ENCODE measurements around the gene RITA1.

The RITA1 gene

GRCh38 chr12:113142173-113142885 lies 43.2 kb upstream of the RITA1 start:
- Histone ChIP-seq H3K27ac (ENCODE audit: low read depth, low read length) (peak overlapping the region; percentile 51), H3K4me3 (ENCODE audit: low read length) (peak overlapping the region; percentile 30), H3K79me2 (ENCODE audit: control insufficient read depth, low read length) (no peaks in the 10 kb centered on the region), H3K4me2 (ENCODE audit: low read length) (peak overlapping the region; percentile 57), H3K27me3 (ENCODE audit: control insufficient read depth, low read length) (no peaks in the 10 kb centered on the region), H3F3A (ENCODE audit: control insufficient read depth, insufficient read depth) (peaks cover 10% of the 10 kb centered on the region), H3K9me3 (ENCODE audit: control insufficient read depth, insufficient read depth, low read length) (no peaks in the 10 kb centered on the region), H3K4me1 (ENCODE audit: control insufficient read depth, low read length) (peaks cover 35% of the 10 kb centered on the region), H3K9me2 (replicated peaks; ENCODE audit: control insufficient read depth, low read length) (no peaks in the 10 kb centered on the region), H3K36me3 (ENCODE audit: control insufficient read depth, low read length) (no peaks in the 10 kb centered on the region), H4K20me1 (ENCODE audit: control insufficient read depth, insufficient read depth, low read depth, low read length) (no peaks in the 10 kb centered on the region)
- TF ChIP-seq EZH2phosphoT487 (IDR thresholded peaks at IDR 0.05; ENCODE audit: borderline replicate concordance, low read length) = no peak
- no peak for TF ChIP-seq CTCF (IDR thresholded peaks at IDR 0.05; ENCODE audit: low read depth, low read length, poor library complexity, severe bottlenecking)

GRCh38 chr12:113142886-113143332 lies 42.6 kb upstream of the RITA1 start:
- H3K4me3 ChIP-seq (ENCODE audit: low read length) = no peak overlapping the region; the same call in 1 of the 2 replicates
- H3K36me3 ChIP-seq (ENCODE audit: control insufficient read depth, low read length) = no peaks in the 10 kb centered on the region
- peak overlapping the region; percentile 57 for H3K4me2 ChIP-seq (ENCODE audit: low read length)
- no peaks in the 10 kb centered on the region for H3K27me3 ChIP-seq (ENCODE audit: control insufficient read depth, low read length)
- H3F3A ChIP-seq (ENCODE audit: control insufficient read depth, insufficient read depth) = peaks cover 10% of the 10 kb centered on the region
- H3K9me3 ChIP-seq (ENCODE audit: control insufficient read depth, insufficient read depth, low read length) = no peaks in the 10 kb centered on the region
- H3K79me2 ChIP-seq (ENCODE audit: control insufficient read depth, low read length) = no peaks in the 10 kb centered on the region
- TF ChIP-seq CTCF (IDR thresholded peaks at IDR 0.05; ENCODE audit: low read depth, low read length, poor library complexity, severe bottlenecking) (no peak), EZH2phosphoT487 (IDR thresholded peaks at IDR 0.05; ENCODE audit: borderline replicate concordance, low read length) (no peak)
- no peaks in the 10 kb centered on the region for H4K20me1 ChIP-seq (ENCODE audit: control insufficient read depth, insufficient read depth, low read depth, low read length)
- peaks cover 33% of the 10 kb centered on the region for H3K4me1 ChIP-seq (ENCODE audit: control insufficient read depth, low read length)
- H3K9me2 ChIP-seq (replicated peaks; ENCODE audit: control insufficient read depth, low read length) = no peaks in the 10 kb centered on the region
- 0 out of 2 replicates have a peak overlapping the region, but pooled peaks have one; percentile 51 for H3K27ac ChIP-seq (ENCODE audit: low read depth, low read length)

- no peak for TF ChIP-seq EZH2phosphoT487 (IDR thresholded peaks at IDR 0.05; ENCODE audit: borderline replicate concordance, low read length)
- TF ChIP-seq CTCF (IDR thresholded peaks at IDR 0.05; ENCODE audit: low read depth, low read length, poor library complexity, severe bottlenecking) = no peak
- Histone ChIP-seq H3K27me3 (ENCODE audit: control insufficient read depth, low read length) (no peaks in the 10 kb centered on the region), H3K27ac (ENCODE audit: low read depth, low read length) (no peak overlapping the region), H3K9me3 (ENCODE audit: control insufficient read depth, insufficient read depth, low read length) (no peaks in the 10 kb centered on the region), H4K20me1 (ENCODE audit: control insufficient read depth, insufficient read depth, low read depth, low read length) (no peaks in the 10 kb centered on the region), H3K4me3 (ENCODE audit: low read length) (no peak overlapping the region), H3F3A (ENCODE audit: control insufficient read depth, insufficient read depth) (peaks cover 10% of the 10 kb centered on the region), H3K4me1 (ENCODE audit: control insufficient read depth, low read length) (peaks cover 30% of the 10 kb centered on the region), H3K9me2 (replicated peaks; ENCODE audit: control insufficient read depth, low read length) (no peaks in the 10 kb centered on the region), H3K79me2 (ENCODE audit: control insufficient read depth, low read length) (no peaks in the 10 kb centered on the region), H3K36me3 (ENCODE audit: control insufficient read depth, low read length) (no peaks in the 10 kb centered on the region), H3K4me2 (ENCODE audit: low read length) (no peak overlapping the region)
Measured at GRCh38 chr12:113143959-113144358, 41.6 kb upstream of the RITA1 start.
